Measurements from ENCODE around the gene PYGO2. TPM values are rescaled to one million over a fixed set of nuclear protein-coding genes. Genes with fewer than 3 reads are reported as not detected.
"Not testable (repeated sequence)": the region's sequence is repeated elsewhere in the genome, so short reads cannot be mapped to it uniquely, and the experiment has no call there.

Gene PYGO2
- total RNA-seq, 1 experiment from 2014 or later: 43.4 TPM

GRCh38 chr1:155000411-155000725 lies 38.8 kb upstream of the PYGO2 start:
- peak; percentile 48 for DNase-seq (ENCODE audit: low spot score)

GRCh38 chr1:154999571-155000410 lies 38.2 kb upstream of the PYGO2 start:
- peak; percentile 56 for DNase-seq (ENCODE audit: low spot score)

GRCh38 chr1:154998818-154999570 lies 37.4 kb upstream of the PYGO2 start:
- DNase-seq (ENCODE audit: low spot score): peak; percentile 60

- DNase-seq (ENCODE audit: low spot score): no peak
Observed at GRCh38 chr1:154998201-154998780, 36.7 kb upstream of the PYGO2 start.

GRCh38 chr1:154996966-154997701 lies 35.6 kb upstream of the PYGO2 start:
- no peak for DNase-seq (ENCODE audit: low spot score)

- peak; percentile 87 for DNase-seq (ENCODE audit: low spot score)
Observed at GRCh38 chr1:154995301-154995983, 33.9 kb upstream of the PYGO2 start.

- DNase-seq (ENCODE audit: low spot score): no peak
Observed at GRCh38 chr1:154994591-154994990, 33.0 kb upstream of the PYGO2 start.

- DNase-seq (ENCODE audit: low spot score): no peak
Observed at GRCh38 chr1:154994269-154994587, 32.6 kb upstream of the PYGO2 start.

- DNase-seq (ENCODE audit: low spot score): no peak
Observed at GRCh38 chr1:154993572-154994268, 32.1 kb upstream of the PYGO2 start, which contains the start of gene LENEP. Gene LENEP (plus strand): TSS chr1:154993586. CDS start chr1:154993608, 22 bp downstream.

GRCh38 chr1:154992721-154993571 lies 31.4 kb upstream of the PYGO2 start:
- peak; percentile 63 for DNase-seq (ENCODE audit: low spot score)

GRCh38 chr1:154990276-154990675 lies 28.7 kb upstream of the PYGO2 start:
- DNase-seq (ENCODE audit: low spot score): no peak

- DNase-seq (ENCODE audit: low spot score): no peak
Observed at GRCh38 chr1:154989195-154989860, 27.7 kb upstream of the PYGO2 start.

- DNase-seq (ENCODE audit: low spot score): no peak
Observed at GRCh38 chr1:154988058-154988954, 26.7 kb upstream of the PYGO2 start.

- DNase-seq (ENCODE audit: low spot score): no peak
Observed at GRCh38 chr1:154987326-154987725, 25.7 kb upstream of the PYGO2 start.

GRCh38 chr1:154986736-154987135 lies 25.2 kb upstream of the PYGO2 start:
- not testable (repeated sequence) for DNase-seq (ENCODE audit: low spot score)

- no peak for DNase-seq (ENCODE audit: low spot score)
Observed at GRCh38 chr1:154983776-154984466, 22.3 kb upstream of the PYGO2 start.

GRCh38 chr1:154982897-154983648 lies 21.5 kb upstream of the PYGO2 start, which contains the start of gene FLAD1:
Gene FLAD1 (plus strand): TSS chr1:154983344. CDS start chr1:154983695, 351 bp downstream.
- peak; percentile 99 for DNase-seq (ENCODE audit: low spot score)

Measured in HT-29 (cell line).